Neural crest cell (in vitro differentiated cells): ENCODE data around the gene GXYLT2. TPM values are rescaled to one million over a fixed set of nuclear protein-coding genes. Genes with fewer than 3 reads are reported as not detected.

Source experiments
- DNase-seq: peaks from one replicate; pipeline ENCODE4 v3.0.0; 2021; ENCODE audit warnings: low read depth, mixed read lengths, low spot score
- H3K27ac Mint-ChIP-seq: one replicate; pipeline ENCODE4 v1.8.0; 2021; ENCODE audit warnings: mild to moderate bottlenecking, mixed read lengths; ENCODE audit not compliant: unreplicated experiment
- H3K27me3 Mint-ChIP-seq: 2 replicates; pipeline ENCODE4 v1.8.0; 2021; ENCODE audit warnings: low read depth, mild to moderate bottlenecking, mixed read lengths
- H3K36me3 Mint-ChIP-seq: 2 replicates; pipeline ENCODE4 v1.8.0; 2021; ENCODE audit warnings: low read depth, mild to moderate bottlenecking, mixed read lengths
- H3K4me1 Mint-ChIP-seq: 2 replicates; pipeline ENCODE4 v1.8.0; 2021; ENCODE audit warnings: mixed read lengths
- H3K4me3 Mint-ChIP-seq: one replicate; pipeline ENCODE4 v1.8.0; 2021; ENCODE audit warnings: mild to moderate bottlenecking, mixed read lengths
- H3K9me3 Mint-ChIP-seq: 2 replicates; pipeline ENCODE4 v1.8.0; 2021; ENCODE audit warnings: mixed read lengths
- CTCF ChIP-seq: fragments of 200-600 bp; sonication (generic); conservative IDR thresholded peaks from 2 replicates; pipeline ENCODE4 v1.5.0; 2021; ENCODE audit warnings: antibody characterized with exemption, mild to moderate bottlenecking
- total RNA-seq: library from RNA; stranded (reverse); gene quantifications from 2 replicates; pipeline ENCODE4 v1.2.1, GENCODE V29; 2021

GXYLT2 gene
- total RNA-seq, 1 donor from 2014 or later = 1.2 TPM

- Mint-ChIP-seq H3K36me3 (peaks cover 4% of the 10 kb centered on the region), H3K4me1 (peaks cover 49% of the 10 kb centered on the region), H3K4me3 (no peak overlapping the region), H3K27me3 (no peaks in the 10 kb centered on the region), H3K9me3 (no peaks in the 10 kb centered on the region), H3K27ac (no peak overlapping the region)
- TF ChIP-seq CTCF = no peak
- no peak for DNase-seq
Measured at GRCh38 chr3:73024836-73025235, 137.0 kb downstream of the GXYLT2 start.

GRCh38 chr3:73026111-73026759 lies 138.4 kb downstream of the GXYLT2 start:
- H3K36me3 Mint-ChIP-seq = peaks cover 3% of the 10 kb centered on the region
- no peak for TF ChIP-seq CTCF
- H3K4me3 Mint-ChIP-seq = no peak overlapping the region
- no peak for DNase-seq
- H3K27me3 Mint-ChIP-seq = no peaks in the 10 kb centered on the region
- no peaks in the 10 kb centered on the region for H3K9me3 Mint-ChIP-seq
- no peak overlapping the region for H3K27ac Mint-ChIP-seq
- H3K4me1 Mint-ChIP-seq = peaks cover 45% of the 10 kb centered on the region

Other genes with a start within 250 kb of the GXYLT2 start
- 20.7 and 22.4 TPM in 2 replicates for gene SHQ1, start 39.6 kb upstream of the GXYLT2 start, total RNA-seq
- gene PPP4R2, start 108.8 kb downstream of the GXYLT2 start, total RNA-seq = 99.9 and 105 TPM in 2 replicates
- gene EBLN2, start 173.6 kb downstream of the GXYLT2 start, total RNA-seq = 7.0 and 7.8 TPM in 2 replicates